Fibroblast of skin of right quadriceps (primary cell): ENCODE data around the gene DOCK4.
A peak's percentile ranks its signal among the peaks of the same experiment; 100 is the strongest.

Experiments used
- DNase-seq: peaks from one replicate; pipeline ENCODE4 v3.0.0-alpha.2; 2013

DOCK4 gene

GRCh38 chr7:112214268-112214667 lies 8.1 kb upstream of the DOCK4 start:
- DNase-seq = no peak

- no peak for DNase-seq
Observed at GRCh38 chr7:112213735-112214134, 7.5 kb upstream of the DOCK4 start.

- DNase-seq = peak; percentile 31
Observed at GRCh38 chr7:112212571-112212970, 6.4 kb upstream of the DOCK4 start.

- peak; percentile 10 for DNase-seq
Observed at GRCh38 chr7:112211348-112211907, 5.2 kb upstream of the DOCK4 start.

- no peak for DNase-seq
Observed at GRCh38 chr7:112207765-112208164, 1.6 kb upstream of the DOCK4 start.

- DNase-seq = no peak
Observed at GRCh38 chr7:112206991-112207592, 893 bp upstream of the DOCK4 start.

- peak; percentile 74 for DNase-seq
Observed at GRCh38 chr7:112205343-112206237, 609 bp downstream of the DOCK4 start.

- no peak for DNase-seq
Observed at GRCh38 chr7:112204499-112205342, 1.5 kb downstream of the DOCK4 start.

GRCh38 chr7:112203365-112203739 lies 2.8 kb downstream of the DOCK4 start:
- no peak for DNase-seq

GRCh38 chr7:112202816-112203215 lies 3.4 kb downstream of the DOCK4 start:
- no peak for DNase-seq

- no peak for DNase-seq
Observed at GRCh38 chr7:112201839-112202238, 4.4 kb downstream of the DOCK4 start.

GRCh38 chr7:112201411-112201810 lies 4.8 kb downstream of the DOCK4 start:
- peak; percentile 85 for DNase-seq

- DNase-seq = no peak
Observed at GRCh38 chr7:112199672-112200071, 6.5 kb downstream of the DOCK4 start.

- DNase-seq = peak; percentile 31
Observed at GRCh38 chr7:112199035-112199655, 7.1 kb downstream of the DOCK4 start.

GRCh38 chr7:112197322-112197721 lies 8.9 kb downstream of the DOCK4 start:
- no peak for DNase-seq

GRCh38 chr7:112195717-112196116 lies 10.5 kb downstream of the DOCK4 start:
- DNase-seq = no peak

GRCh38 chr7:112193915-112194502 lies 12.2 kb downstream of the DOCK4 start:
- no peak for DNase-seq

GRCh38 chr7:112192236-112193154 lies 13.7 kb downstream of the DOCK4 start:
- peak; percentile 55 for DNase-seq

GRCh38 chr7:112190120-112190519 lies 16.1 kb downstream of the DOCK4 start:
- no peak for DNase-seq

GRCh38 chr7:112189691-112190090 lies 16.5 kb downstream of the DOCK4 start:
- DNase-seq = no peak

GRCh38 chr7:112188257-112188656 lies 17.9 kb downstream of the DOCK4 start:
- no peak for DNase-seq
